ENCODE results near the gene TRAF1.

- TF ChIP-seq POLR2AphosphoS5 (IDR thresholded peaks at IDR 0.05; ENCODE audit: borderline replicate concordance, low read depth, low read length) (no peak), EZH2 (IDR thresholded peaks at IDR 0.05) (no peak), FOXP2 (optimal IDR thresholded peaks at IDR 0.05; ENCODE audit: control extremely low read depth, extremely low read length, insufficient read depth) (no peak)
Observed at GRCh38 chr9:120912958-120913646, 13.5 kb downstream of the TRAF1 start.
